MCF 10A (cell line): ENCODE measurements around the gene ARFGAP1. TPM values are rescaled to one million over a fixed set of nuclear protein-coding genes. Genes with fewer than 3 reads are reported as not detected.

Experiments used
- BruUV-seq: library from RNA; stranded (reverse); fragments of 400-500 nt; replicated peaks from 2 replicates; lab custom pipeline; 2021; lab: Mats Ljungman, UMichigan
- CTCF ChIA-PET: fragments of 300-600 bp; sonication (Branson Sonifier 250); formaldehyde crosslinking; extraction: SDS; loops from one replicate; lab custom pipeline; 2021; ENCODE audit warnings: antibody characterized with exemption, inconsistent platforms; lab: Yijun Ruan, JAX
- POLR2A ChIA-PET: fragments of 300-600, 350-650 bp; sonication (Branson Sonifier 250); formaldehyde crosslinking; extraction: SDS; loops from one replicate; lab custom pipeline; 2020; ENCODE audit warnings: antibody characterized with exemption, inconsistent platforms; lab: Yijun Ruan, JAX
- DNase-seq: peaks from one replicate; pipeline ENCODE4 v3.0.0-alpha.2; 2018; ENCODE audit not compliant: unreplicated experiment
- H3K27ac Mint-ChIP-seq: one replicate; pipeline ENCODE4 v1.8.0; 2022; ENCODE audit warnings: mild to moderate bottlenecking, low read depth, mixed read lengths; ENCODE audit not compliant: unreplicated experiment
- H3K27me3 Mint-ChIP-seq: one replicate; pipeline ENCODE4 v1.8.0; 2022; ENCODE audit warnings: mixed read lengths; ENCODE audit not compliant: insufficient read depth, unreplicated experiment
- H3K36me3 Mint-ChIP-seq: one replicate; pipeline ENCODE4 v1.8.0; 2022; ENCODE audit warnings: mild to moderate bottlenecking, moderate library complexity, mixed read lengths; ENCODE audit not compliant: insufficient read depth, unreplicated experiment
- H3K4me1 Mint-ChIP-seq: one replicate; pipeline ENCODE4 v1.8.0; 2022; ENCODE audit warnings: mixed read lengths; ENCODE audit not compliant: insufficient read depth, unreplicated experiment
- H3K4me3 Mint-ChIP-seq: one replicate; pipeline ENCODE4 v1.8.0; 2022; ENCODE audit warnings: mild to moderate bottlenecking, moderate library complexity, mixed read lengths; ENCODE audit not compliant: unreplicated experiment
- H3K9me3 Mint-ChIP-seq: one replicate; pipeline ENCODE4 v1.8.0; 2022; ENCODE audit warnings: mixed read lengths; ENCODE audit not compliant: unreplicated experiment
- intact Hi-C: fragments of 100-400 bp; cut with micrococcal nuclease; formaldehyde crosslinking; loops from 2 replicates; pipeline ENCODE4 v1.14.1; 2022
- total RNA-seq: library from RNA; stranded (reverse); gene quantifications from 2 replicates; pipeline ENCODE4 v1.2.3, GENCODE V29; 2022
- TF ChIP-seq, protein P1 (sequence below): fragments of 200-600 bp; IDR thresholded peaks from one replicate; pipeline ENCODE4 v1.8.0; 2022; ENCODE audit warnings: antibody characterized with exemption, mild to moderate bottlenecking; ENCODE audit not compliant: unreplicated experiment

Gene ARFGAP1
- total RNA-seq, 1 experiment from 2014 or later = 93.6 TPM

- no peak for DNase-seq
- ChIA-PET CTCF (interaction anchor here (0.6 to 7.2 kb wide), 4 partner anchors 37 to 801 kb away, joined by 3 to 60 read pairs (median 4); no protein-coding TSS in a partner anchor), POLR2A (interaction anchor here (0.6 kb wide), 1 partner anchor 596 kb away, joined by 4 read pairs; the partner anchor contains the start of gene TPD52L2)
- Mint-ChIP-seq H3K36me3 (peaks cover 7% of the 10 kb centered on the region), H3K9me3 (no peaks in the 10 kb centered on the region), H3K4me3 (no peak overlapping the region), H3K4me1 (peaks cover 5% of the 10 kb centered on the region), H3K27ac (no peak overlapping the region), H3K27me3 (peaks cover 12% of the 10 kb centered on the region)
- BruUV-seq = no TSS peak
- TF ChIP-seq, protein P1, sequence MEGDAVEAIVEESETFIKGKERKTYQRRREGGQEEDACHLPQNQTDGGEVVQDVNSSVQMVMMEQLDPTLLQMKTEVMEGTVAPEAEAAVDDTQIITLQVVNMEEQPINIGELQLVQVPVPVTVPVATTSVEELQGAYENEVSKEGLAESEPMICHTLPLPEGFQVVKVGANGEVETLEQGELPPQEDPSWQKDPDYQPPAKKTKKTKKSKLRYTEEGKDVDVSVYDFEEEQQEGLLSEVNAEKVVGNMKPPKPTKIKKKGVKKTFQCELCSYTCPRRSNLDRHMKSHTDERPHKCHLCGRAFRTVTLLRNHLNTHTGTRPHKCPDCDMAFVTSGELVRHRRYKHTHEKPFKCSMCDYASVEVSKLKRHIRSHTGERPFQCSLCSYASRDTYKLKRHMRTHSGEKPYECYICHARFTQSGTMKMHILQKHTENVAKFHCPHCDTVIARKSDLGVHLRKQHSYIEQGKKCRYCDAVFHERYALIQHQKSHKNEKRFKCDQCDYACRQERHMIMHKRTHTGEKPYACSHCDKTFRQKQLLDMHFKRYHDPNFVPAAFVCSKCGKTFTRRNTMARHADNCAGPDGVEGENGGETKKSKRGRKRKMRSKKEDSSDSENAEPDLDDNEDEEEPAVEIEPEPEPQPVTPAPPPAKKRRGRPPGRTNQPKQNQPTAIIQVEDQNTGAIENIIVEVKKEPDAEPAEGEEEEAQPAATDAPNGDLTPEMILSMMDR = no peak
- intact Hi-C loops = no loop called here
Observed at GRCh38 chr20:63268671-63269439, 3.8 kb upstream of the ARFGAP1 start.

DNA sequence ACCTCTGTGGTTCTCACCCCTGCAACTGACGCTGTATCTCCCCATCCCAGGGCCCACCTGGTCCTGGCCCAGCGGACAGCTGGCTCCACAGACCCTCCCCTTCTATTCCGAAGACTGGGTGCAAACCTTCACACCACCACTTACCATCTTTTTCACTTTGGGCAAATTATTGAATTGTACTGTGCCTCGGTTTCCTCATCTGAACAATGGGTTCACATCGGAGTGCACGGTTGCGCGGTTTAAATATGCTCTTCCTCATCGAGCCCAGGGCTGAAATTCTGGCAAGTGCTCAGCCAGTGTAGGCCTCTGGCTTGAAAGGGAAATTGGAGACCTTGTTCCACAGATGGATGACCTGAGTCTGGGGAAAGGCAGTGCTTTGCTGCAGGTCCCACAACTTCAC lies 2.9 kb upstream of the ARFGAP1 start:
- Mint-ChIP-seq H3K27ac (no peak overlapping the region), H3K27me3 (peaks cover 4% of the 10 kb centered on the region), H3K9me3 (no peaks in the 10 kb centered on the region), H3K4me3 (no peak overlapping the region), H3K36me3 (peaks cover 12% of the 10 kb centered on the region), H3K4me1 (peaks cover 12% of the 10 kb centered on the region)
- CTCF ChIA-PET = interaction anchor here (0.5 to 7.2 kb wide), 2 partner anchors 46 to 52 kb away, joined by 3 to 60 read pairs; no protein-coding TSS in a partner anchor
- no peak for DNase-seq
- no TSS peak for BruUV-seq
- POLR2A ChIA-PET = interaction anchor here (0.9 to 3.3 kb wide), 2 partner anchors 12 to 14 kb away, joined by 4 to 9 read pairs; no protein-coding TSS in a partner anchor
- TF ChIP-seq, protein P1 = no peak
- intact Hi-C loops = no loop called here

GRCh38 chr20:63270606-63271325 lies 1.8 kb upstream of the ARFGAP1 start:
- POLR2A ChIA-PET = interaction anchor here (0.6 to 3.3 kb wide), 3 partner anchors 11 to 257 kb away, joined by 3 to 9 read pairs (median 4); no protein-coding TSS in a partner anchor
- H3K4me3 Mint-ChIP-seq = peak overlapping the region; percentile 76
- TF ChIP-seq, protein P1 = no peak
- H3K9me3 Mint-ChIP-seq = no peaks in the 10 kb centered on the region
- no peaks in the 10 kb centered on the region for H3K27me3 Mint-ChIP-seq
- no TSS peak for BruUV-seq
- DNase-seq = no peak
- intact Hi-C loops = no loop called here
- H3K4me1 Mint-ChIP-seq = peaks cover 13% of the 10 kb centered on the region
- H3K27ac Mint-ChIP-seq = no peak overlapping the region
- peaks cover 17% of the 10 kb centered on the region for H3K36me3 Mint-ChIP-seq
- CTCF ChIA-PET = interaction anchor here (0.7 to 7.2 kb wide), 6 partner anchors 13 to 47 kb away, joined by 3 to 60 read pairs (median 4); no protein-coding TSS in a partner anchor
